Muscle of leg (tissue), 11 donors: Measurements from ENCODE around the gene PCSK2. TPM values are rescaled to one million over a fixed set of nuclear protein-coding genes. Genes with fewer than 3 reads are reported as not detected.

Experiments used
- DNase-seq: peaks from one replicate; pipeline ENCODE4 v3.0.0; 2013
- H3K27ac ChIP-seq: one replicate; pipeline ENCODE4 v1.5.1; 2013; ENCODE audit warnings: mild to moderate bottlenecking, low read length, control low read depth
- H3K27me3 ChIP-seq: one replicate; pipeline ENCODE4 v1.6.1; 2013; ENCODE audit warnings: low read length; ENCODE audit not compliant: control insufficient read depth, insufficient read depth
- H3K36me3 ChIP-seq: one replicate; pipeline ENCODE4 v1.6.1; 2013; ENCODE audit warnings: low read length; ENCODE audit not compliant: control insufficient read depth, insufficient read depth
- H3K4me1 ChIP-seq: one replicate; pipeline ENCODE4 v1.6.1; 2013; ENCODE audit warnings: low read length; ENCODE audit not compliant: control insufficient read depth, insufficient read depth
- H3K4me3 ChIP-seq: one replicate; pipeline ENCODE4 v1.5.1; 2013; ENCODE audit warnings: low read length, control low read depth
- H3K9me3 ChIP-seq: replicated peaks from 2 replicates; pipeline ENCODE4 v1.6.1; 2013; ENCODE audit warnings: low read depth, low read length; ENCODE audit not compliant: control insufficient read depth
- WGBS: methylation state at CpG from one replicate; pipeline ENCODE4 v1.1.5; 2013; ENCODE audit warnings: missing lambda C conversion rate; ENCODE audit not compliant: insufficient coverage; 5-methylcytosine and 5-hydroxymethylcytosine counted together
- polyA plus RNA-seq, 8 donors: library from polyadenylated mRNA; unstranded; fragments of 120-200 nt; gene quantifications; one replicate each; pipeline versions ENCODE4 v1.2.1 to v1.2.3, GENCODE V29; 2013; ENCODE audit warnings: inconsistent platforms in 1 of 8, low replicate concordance in 1 of 8; ENCODE audit not compliant: insufficient read length in 8 of 8, insufficient read depth in 1 of 8
- total RNA-seq: library from RNA; stranded (reverse); fragments of 120-200 nt; gene quantifications from one replicate; pipeline ENCODE4 v1.2.4, GENCODE V29; 2013

PCSK2 gene
- total and polyA plus RNA-seq, 9 donors, result 0.27 to 4.0 (median 0.82) TPM

GRCh38 chr20:17418737-17419136, 191.9 kb downstream of the PCSK2 start:
- Histone ChIP-seq H3K4me3 (no peak overlapping the region), H3K9me3 (no peaks in the 10 kb centered on the region), H3K36me3 (no peaks in the 10 kb centered on the region), H3K4me1 (no peaks in the 10 kb centered on the region), H3K27me3 (peaks cover 3% of the 10 kb centered on the region), H3K27ac (no peak overlapping the region)
- no peak for DNase-seq
- WGBS, result 65% methylated on average over 2 of the region's 4 CpGs

GRCh38 chr20:17419479-17420041, 192.7 kb downstream of the PCSK2 start:
- Histone ChIP-seq H3K4me1 (no peaks in the 10 kb centered on the region), H3K27me3 (peaks cover 3% of the 10 kb centered on the region)

GRCh38 chr20:17421493-17421892, 194.7 kb downstream of the PCSK2 start:
- Histone ChIP-seq H3K4me3 (no peak overlapping the region), H3K9me3 (no peaks in the 10 kb centered on the region), H3K36me3 (no peaks in the 10 kb centered on the region), H3K27ac (no peak overlapping the region), H3K4me1 (no peaks in the 10 kb centered on the region), H3K27me3 (peaks cover 3% of the 10 kb centered on the region)
- no CpG with 5 or more reads among the region's 1 CpG for WGBS
- DNase-seq, result no peak

More at GRCh38 chr20:17419479-17420041, 192.7 kb downstream of the PCSK2 start:
- Histone ChIP-seq H3K4me3 (no peak overlapping the region), H3K36me3 (no peaks in the 10 kb centered on the region), H3K27ac (no peak overlapping the region), H3K9me3 (no peaks in the 10 kb centered on the region)
- 0% methylated on average over 1 of the region's 3 CpGs for WGBS
- DNase-seq, result no peak

- Histone ChIP-seq H3K36me3 (no peaks in the 10 kb centered on the region), H3K27ac (no peak overlapping the region), H3K27me3 (no peaks in the 10 kb centered on the region), H3K4me1 (no peaks in the 10 kb centered on the region), H3K4me3 (no peak overlapping the region), H3K9me3 (no peaks in the 10 kb centered on the region)
- no peak for DNase-seq
Observed at GRCh38 chr20:17423782-17424181, 196.9 kb downstream of the PCSK2 start.

GRCh38 chr20:17427638-17428037, 200.8 kb downstream of the PCSK2 start:
- Histone ChIP-seq H3K36me3 (no peaks in the 10 kb centered on the region), H3K4me1 (no peaks in the 10 kb centered on the region), H3K27me3 (peaks cover 5% of the 10 kb centered on the region), H3K27ac (no peak overlapping the region), H3K4me3 (no peak overlapping the region), H3K9me3 (no peaks in the 10 kb centered on the region)
- no peak for DNase-seq
- WGBS, result no CpG with 5 or more reads among the region's 2 CpGs

- no peaks in the 10 kb centered on the region for H3K36me3 ChIP-seq
- no peak for DNase-seq
- H3K9me3 ChIP-seq, result no peaks in the 10 kb centered on the region
- WGBS, result no CpG with 5 or more reads among the region's 3 CpGs
- no peak overlapping the region for H3K27ac ChIP-seq
- H3K4me1 ChIP-seq, result no peaks in the 10 kb centered on the region
- H3K27me3 ChIP-seq, result peaks cover 14% of the 10 kb centered on the region
- H3K4me3 ChIP-seq, result no peak overlapping the region
Observed at GRCh38 chr20:17430125-17430950, 203.5 kb downstream of the PCSK2 start.

GRCh38 chr20:17431621-17432364, 205.0 kb downstream of the PCSK2 start:
- Histone ChIP-seq H3K27me3 (peaks cover 14% of the 10 kb centered on the region), H3K36me3 (no peaks in the 10 kb centered on the region), H3K4me1 (no peaks in the 10 kb centered on the region), H3K4me3 (no peak overlapping the region), H3K27ac (no peak overlapping the region), H3K9me3 (no peaks in the 10 kb centered on the region)
- WGBS, result 48% methylated on average over 7 of the region's 17 CpGs
- peak; percentile 59 for DNase-seq

- Histone ChIP-seq H3K27ac (no peak overlapping the region), H3K9me3 (no peaks in the 10 kb centered on the region), H3K27me3 (peaks cover 9% of the 10 kb centered on the region), H3K4me3 (no peak overlapping the region), H3K4me1 (no peaks in the 10 kb centered on the region), H3K36me3 (no peaks in the 10 kb centered on the region)
- 89% methylated on average over 11 of the region's 11 CpGs for WGBS
- DNase-seq, result no peak
Observed at GRCh38 chr20:17436664-17437063, 209.8 kb downstream of the PCSK2 start.

- 56% methylated on average over 5 of the region's 8 CpGs for whole genome bisulfite sequencing
- DNase-seq, result no peak
- Histone ChIP-seq H3K4me3 (no peak overlapping the region), H3K27me3 (peaks cover 9% of the 10 kb centered on the region), H3K27ac (no peak overlapping the region), H3K4me1 (no peaks in the 10 kb centered on the region), H3K36me3 (no peaks in the 10 kb centered on the region), H3K9me3 (no peaks in the 10 kb centered on the region)
Observed at GRCh38 chr20:17437251-17437650, 210.4 kb downstream of the PCSK2 start.

GRCh38 chr20:17438436-17439039, 211.7 kb downstream of the PCSK2 start:
- Histone ChIP-seq H3K27ac (no peak overlapping the region), H3K4me1 (no peaks in the 10 kb centered on the region), H3K36me3 (no peaks in the 10 kb centered on the region), H3K9me3 (no peaks in the 10 kb centered on the region), H3K4me3 (no peak overlapping the region), H3K27me3 (peaks cover 6% of the 10 kb centered on the region)
- DNase-seq, result no peak
- 69% methylated on average over 8 of the region's 9 CpGs for WGBS
